Motor neuron (in vitro differentiated cells): ENCODE data around the gene SLC1A3. TPM values are rescaled to one million over a fixed set of nuclear protein-coding genes. Genes with fewer than 3 reads are reported as not detected.

Source experiments
- ATAC-seq, 8 experiments: fragments of 200-7000 bp; cut with Tn5 transposase; replicated peaks in 6 of 8; 2 replicates each; pipeline ENCODE4 v1.8.0; 2021; ENCODE audit warnings: mild to moderate bottlenecking in 8 of 8, moderate library complexity in 8 of 8
- H3K27ac ChIP-seq, 2 donors: fragments of 250-450 bp; sonication (Bioruptor Pico); 2 replicates each; pipeline ENCODE4 v1.9.0; 2021; ENCODE audit warnings: antibody characterized with exemption in 2 of 2, mild to moderate bottlenecking in 2 of 2, moderate library complexity in 1 of 2
- H3K4me1 ChIP-seq, 2 donors: fragments of 250-450 bp; sonication (Bioruptor Pico); replicated peaks in 1 of 2; 2 replicates each; pipeline ENCODE4 v1.6.1; 2021; ENCODE audit warnings: antibody characterized with exemption in 2 of 2, mild to moderate bottlenecking in 2 of 2, moderate library complexity in 1 of 2
- H3K4me3 ChIP-seq, 5 donors: fragments of 250-450 bp; sonication (Bioruptor Pico); 2 replicates each; pipeline ENCODE4 v1.9.0; 2021; ENCODE audit warnings: antibody characterized with exemption in 5 of 5, mild to moderate bottlenecking in 5 of 5, moderate library complexity in 4 of 5
- WGBS, 10 experiments: fragments of 450-650 bp; shearing (Covaris generic); methylation state at CpG; one replicate each; pipeline ENCODE4 v1.0.0; 2022; 5-methylcytosine and 5-hydroxymethylcytosine counted together
- in situ Hi-C, 9 experiments: fragments of 400-800 bp; cut with MboI; loops; one replicate each; pipeline ENCODE4 v1.15.0; 2021; ENCODE audit warnings: low sequenced_read_pairs in 9 of 9, low pct_unique_long_range_greater_than_20kb in 2 of 9; ENCODE audit not compliant: unreplicated experiment in 9 of 9
- total RNA-seq, 8 experiments: library from RNA; unstranded; fragments of 300-600 nt; gene quantifications; 2 replicates each; pipeline versions ENCODE4 v1.2.3 to v1.2.4, GENCODE V29; 2022

SLC1A3 gene
- total RNA-seq, 8 experiments from 2014 or later, result 4.3 to 306 (median 9.6) TPM

- H3K27ac ChIP-seq, result no peak overlapping the region
- in situ Hi-C loops, result loop anchor here in 3 of 9 experiments (25.0 kb wide), 3 partner anchors 138 to 312 kb away; no protein-coding TSS in a partner anchor
- H3K4me3 ChIP-seq, result no peak overlapping the region
- 48 to 97% (median 85%) methylated on average over 1 to 5 of the region's 6 CpGs for WGBS, 10 experiments
- ATAC-seq, result peak in 1 of 8 experiments; percentile 35
- no peaks in the 10 kb centered on the region for H3K4me1 ChIP-seq
Measured at GRCh38 chr5:36724467-36725332, 118.3 kb downstream of the SLC1A3 start.

GRCh38 chr5:36726317-36726716, 119.9 kb downstream of the SLC1A3 start:
- in situ Hi-C loops, result loop anchor here in 2 of 9 experiments (25.0 kb wide), 2 partner anchors 136 to 286 kb away; no protein-coding TSS in a partner anchor
- H3K4me1 ChIP-seq, result no peaks in the 10 kb centered on the region
- no peak overlapping the region for H3K4me3 ChIP-seq
- 42 to 88% (median 71%) methylated on average over 1 of the region's 1 CpG; no CpG with 5 or more reads in 3 of the 10 experiments for WGBS, 10 experiments
- no peak for ATAC-seq
- H3K27ac ChIP-seq, result no peak overlapping the region

GRCh38 chr5:36726767-36727166, 120.4 kb downstream of the SLC1A3 start:
- WGBS, 10 experiments, result 27 to 100% (median 44%) methylated on average over 1 of the region's 1 CpG; no CpG with 5 or more reads in 5 of the 10 experiments
- no peak overlapping the region for H3K27ac ChIP-seq
- H3K4me1 ChIP-seq, result no peaks in the 10 kb centered on the region
- in situ Hi-C loops, result loop anchor here in 2 of 9 experiments (25.0 kb wide), 2 partner anchors 136 to 286 kb away; no protein-coding TSS in a partner anchor
- H3K4me3 ChIP-seq, result no peak overlapping the region
- no peak for ATAC-seq

GRCh38 chr5:36728697-36729543, 122.5 kb downstream of the SLC1A3 start:
- 7 to 62% (median 38%) methylated on average over 1 to 6 of the region's 6 CpGs for WGBS, 10 experiments
- in situ Hi-C loops, result loop anchor here in 2 of 9 experiments (25.0 kb wide), 2 partner anchors 133 to 283 kb away; no protein-coding TSS in a partner anchor
- no peaks in the 10 kb centered on the region for H3K4me1 ChIP-seq
- peak; percentile 43 to 87 (median 68) for ATAC-seq
- no peak overlapping the region for H3K4me3 ChIP-seq
- H3K27ac ChIP-seq, result no peak overlapping the region

- no peak for ATAC-seq
- in situ Hi-C loops, result loop anchor here in 2 of 9 experiments (25.0 kb wide), 2 partner anchors 132 to 282 kb away; no protein-coding TSS in a partner anchor
Measured at GRCh38 chr5:36730537-36731216, 124.3 kb downstream of the SLC1A3 start.

GRCh38 chr5:36733183-36733582, 126.8 kb downstream of the SLC1A3 start:
- no peak for ATAC-seq
- in situ Hi-C loops, result loop anchor here in 2 of 9 experiments (25.0 kb wide), 2 partner anchors 129 to 279 kb away; no protein-coding TSS in a partner anchor
- Histone ChIP-seq H3K27ac (no peak overlapping the region), H3K4me3 (no peak overlapping the region), H3K4me1 (no peaks in the 10 kb centered on the region)
- WGBS, 10 experiments, result 40 to 100% (median 96%) methylated on average over 1 to 4 of the region's 5 CpGs; no CpG with 5 or more reads in 4 of the 10 experiments

More at GRCh38 chr5:36730537-36731216, 124.3 kb downstream of the SLC1A3 start:
- H3K4me1 ChIP-seq, result no peaks in the 10 kb centered on the region
- WGBS, 10 experiments, result 70 to 100% (median 89%) methylated on average over 1 to 6 of the region's 6 CpGs; no CpG with 5 or more reads in 2 of the 10 experiments
- H3K4me3 ChIP-seq, result no peak overlapping the region
- no peak overlapping the region for H3K27ac ChIP-seq

GRCh38 chr5:36734422-36734821, 128.0 kb downstream of the SLC1A3 start:
- in situ Hi-C loops, result loop anchor here in 2 of 9 experiments (25.0 kb wide), 2 partner anchors 128 to 278 kb away; no protein-coding TSS in a partner anchor
- Histone ChIP-seq H3K4me3 (no peak overlapping the region), H3K4me1 (no peaks in the 10 kb centered on the region), H3K27ac (no peak overlapping the region)
- 0 to 90% (median 60%) methylated on average over 1 to 4 of the region's 4 CpGs; no CpG with 5 or more reads in 3 of the 10 experiments for WGBS, 10 experiments
- ATAC-seq, result peak in 2 of 8 experiments; percentile 57 to 86

- Histone ChIP-seq H3K27ac (no peak overlapping the region), H3K4me1 (no peaks in the 10 kb centered on the region), H3K4me3 (no peak overlapping the region)
- no peak for ATAC-seq
- in situ Hi-C loops, result loop anchor here in 2 of 9 experiments (25.0 kb wide), 2 partner anchors 126 to 276 kb away; no protein-coding TSS in a partner anchor
Measured at GRCh38 chr5:36735891-36736290, 129.5 kb downstream of the SLC1A3 start.
